A673 (cell line): ENCODE measurements around the gene CERS6. TPM values are rescaled to one million over a fixed set of nuclear protein-coding genes. Genes with fewer than 3 reads are reported as not detected.

Experiments used
- BruUV-seq: library from RNA; stranded (reverse); fragments of 400-500 nt; replicated peaks from 2 replicates; lab custom pipeline; 2021; lab: Mats Ljungman, UMichigan
- CTCF ChIA-PET: fragments of 300-600 bp; sonication (Branson Sonifier 250); formaldehyde crosslinking; loops from one replicate; lab custom pipeline; 2022; ENCODE audit warnings: antibody characterized with exemption; lab: Charles Lee
- POLR2A ChIA-PET: fragments of 300-600 bp; sonication (Branson Sonifier 250); formaldehyde crosslinking; loops from one replicate; lab custom pipeline; 2022; ENCODE audit warnings: antibody characterized with exemption; ENCODE audit not compliant: low non-redundant PET; lab: Charles Lee
- DNase-seq: peaks from one replicate; pipeline ENCODE4 v3.0.0-alpha.2; 2015; ENCODE audit warnings: low spot score
- H3K27ac ChIP-seq: fragments of 200-600 bp; sonication (generic); 2 replicates; pipeline ENCODE4 v1.5.1; 2016; ENCODE audit warnings: mixed run types, low read depth, mild to moderate bottlenecking, mixed read lengths, antibody characterized with exemption, low read length; ENCODE audit not compliant: poor library complexity, severe bottlenecking
- H3K27me3 ChIP-seq: fragments of 200-600 bp; sonication (generic); replicated peaks from 2 replicates; pipeline ENCODE4 v1.6.1; 2017; ENCODE audit warnings: mixed run types, low read depth, mild to moderate bottlenecking, mixed read lengths, antibody characterized with exemption, low read length; ENCODE audit not compliant: insufficient read depth, poor library complexity
- H3K36me3 ChIP-seq: fragments of 200-600 bp; sonication (generic); 2 replicates; pipeline ENCODE4 v1.6.1; 2016; ENCODE audit warnings: mixed run types, mild to moderate bottlenecking, mixed read lengths, antibody characterized with exemption, low read length; ENCODE audit not compliant: insufficient read depth, poor library complexity, severe bottlenecking
- H3K4me1 ChIP-seq: fragments of 200-600 bp; sonication (generic); 2 replicates; pipeline ENCODE4 v1.6.1; 2017; ENCODE audit warnings: mixed run types, mild to moderate bottlenecking, mixed read lengths, antibody characterized with exemption, low read length; ENCODE audit not compliant: insufficient read depth, poor library complexity, severe bottlenecking
- H3K4me3 ChIP-seq: fragments of 200-600 bp; sonication (generic); 2 replicates; pipeline ENCODE4 v1.5.1; 2016; ENCODE audit warnings: low read depth, mixed run types, mild to moderate bottlenecking, mixed read lengths, low read length; ENCODE audit not compliant: poor library complexity, severe bottlenecking
- H3K9me3 ChIP-seq: fragments of 200-600 bp; sonication (generic); 2 replicates; pipeline ENCODE4 v1.6.1; 2016; ENCODE audit warnings: mixed run types, low read depth, mild to moderate bottlenecking, mixed read lengths, antibody characterized with exemption, low read length; ENCODE audit not compliant: poor library complexity, severe bottlenecking
- EZH2 ChIP-seq: fragments of 200-600 bp; sonication (generic); IDR thresholded peaks from 2 replicates; pipeline ENCODE4 v1.6.1; 2017; ENCODE audit warnings: borderline replicate concordance, low read depth, mild to moderate bottlenecking, mixed read lengths, antibody characterized with exemption, low read length; ENCODE audit not compliant: poor library complexity, severe bottlenecking
- intact Hi-C: fragments of 100-400 bp; cut with micrococcal nuclease; formaldehyde crosslinking; loops from one replicate; pipeline ENCODE4 v1.10.0; 2022; ENCODE audit not compliant: unreplicated experiment
- total RNA-seq: library from RNA; stranded (reverse); gene quantifications from 2 replicates; pipeline ENCODE4 v1.2.3, GENCODE V29; 2021
- TF ChIP-seq, protein P1 (sequence below): fragments of 300-800, 200-600 bp; sonication (generic); conservative IDR thresholded peaks from 2 replicates; pipeline ENCODE4 v1.5.1; 2017; ENCODE audit warnings: low read depth, mild to moderate bottlenecking, antibody characterized with exemption, low read length, moderate library complexity, mixed read lengths

The CERS6 gene
- total RNA-seq, 1 experiment from 2014 or later: 12.4 TPM

DNA sequence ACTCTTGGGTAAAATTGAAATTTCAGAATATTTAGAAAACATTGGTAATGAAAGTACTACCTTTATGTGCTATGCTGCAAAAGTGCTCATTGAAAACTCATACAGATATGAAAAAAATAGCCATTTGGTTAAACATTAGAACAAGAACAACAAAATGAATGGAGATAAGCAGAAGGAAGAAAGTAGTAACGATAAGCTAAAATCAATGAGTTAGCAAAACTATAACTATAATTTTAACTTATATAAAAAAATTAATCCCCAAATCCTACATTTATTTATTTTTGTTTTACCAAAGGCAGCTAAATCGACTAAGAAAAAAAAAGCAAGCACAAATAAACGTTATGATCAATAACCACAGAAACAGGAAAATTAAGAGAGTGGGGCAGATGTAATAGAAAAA is 99.2 kb downstream of the CERS6 start:
- no peak for DNase-seq
- intact Hi-C loops: no loop called here
- H3K27ac ChIP-seq: no peak overlapping the region

DNA sequence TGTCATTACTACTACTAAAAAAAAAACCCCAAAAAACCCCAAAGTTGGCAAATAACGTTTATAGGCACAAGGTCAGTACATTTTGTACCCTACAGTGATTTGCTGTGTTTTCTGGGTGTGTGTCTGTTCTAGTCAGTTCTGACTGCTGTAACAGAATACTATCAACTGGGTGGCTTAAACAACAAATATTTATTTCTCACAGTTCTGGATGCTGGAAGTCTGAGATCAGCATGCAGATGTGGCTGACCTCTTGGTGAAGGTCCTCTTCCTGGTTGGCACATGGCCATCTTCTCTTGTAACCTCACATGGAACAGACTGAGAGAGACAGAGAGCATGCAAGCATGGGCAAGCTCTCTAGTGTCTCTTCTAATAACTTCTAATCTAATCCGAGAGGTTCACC is 103.1 kb downstream of the CERS6 start:
- Histone ChIP-seq H3K4me1 (no peaks in the 10 kb centered on the region), H3K36me3 (no peaks in the 10 kb centered on the region), H3K27ac (no peak overlapping the region), H3K9me3 (no peaks in the 10 kb centered on the region), H3K27me3 (no peaks in the 10 kb centered on the region), H3K4me3 (no peak overlapping the region)
- POLR2A ChIA-PET: no interaction called here
- TF ChIP-seq EZH2: no peak
- TF ChIP-seq, protein P1, sequence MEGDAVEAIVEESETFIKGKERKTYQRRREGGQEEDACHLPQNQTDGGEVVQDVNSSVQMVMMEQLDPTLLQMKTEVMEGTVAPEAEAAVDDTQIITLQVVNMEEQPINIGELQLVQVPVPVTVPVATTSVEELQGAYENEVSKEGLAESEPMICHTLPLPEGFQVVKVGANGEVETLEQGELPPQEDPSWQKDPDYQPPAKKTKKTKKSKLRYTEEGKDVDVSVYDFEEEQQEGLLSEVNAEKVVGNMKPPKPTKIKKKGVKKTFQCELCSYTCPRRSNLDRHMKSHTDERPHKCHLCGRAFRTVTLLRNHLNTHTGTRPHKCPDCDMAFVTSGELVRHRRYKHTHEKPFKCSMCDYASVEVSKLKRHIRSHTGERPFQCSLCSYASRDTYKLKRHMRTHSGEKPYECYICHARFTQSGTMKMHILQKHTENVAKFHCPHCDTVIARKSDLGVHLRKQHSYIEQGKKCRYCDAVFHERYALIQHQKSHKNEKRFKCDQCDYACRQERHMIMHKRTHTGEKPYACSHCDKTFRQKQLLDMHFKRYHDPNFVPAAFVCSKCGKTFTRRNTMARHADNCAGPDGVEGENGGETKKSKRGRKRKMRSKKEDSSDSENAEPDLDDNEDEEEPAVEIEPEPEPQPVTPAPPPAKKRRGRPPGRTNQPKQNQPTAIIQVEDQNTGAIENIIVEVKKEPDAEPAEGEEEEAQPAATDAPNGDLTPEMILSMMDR: no peak
- no peak for DNase-seq
- intact Hi-C loops: no loop called here
- no TSS peak for BruUV-seq
- CTCF ChIA-PET: no interaction called here

More for the DNA sequence above, 99.2 kb downstream of the CERS6 start:
- Histone ChIP-seq H3K9me3 (no peaks in the 10 kb centered on the region), H3K36me3 (no peaks in the 10 kb centered on the region), H3K4me1 (no peaks in the 10 kb centered on the region), H3K4me3 (no peak overlapping the region), H3K27me3 (no peaks in the 10 kb centered on the region)
- ChIA-PET POLR2A (no interaction called here), CTCF (no interaction called here)
- no TSS peak for BruUV-seq
- TF ChIP-seq EZH2: no peak
- TF ChIP-seq, protein P1: no peak

DNA sequence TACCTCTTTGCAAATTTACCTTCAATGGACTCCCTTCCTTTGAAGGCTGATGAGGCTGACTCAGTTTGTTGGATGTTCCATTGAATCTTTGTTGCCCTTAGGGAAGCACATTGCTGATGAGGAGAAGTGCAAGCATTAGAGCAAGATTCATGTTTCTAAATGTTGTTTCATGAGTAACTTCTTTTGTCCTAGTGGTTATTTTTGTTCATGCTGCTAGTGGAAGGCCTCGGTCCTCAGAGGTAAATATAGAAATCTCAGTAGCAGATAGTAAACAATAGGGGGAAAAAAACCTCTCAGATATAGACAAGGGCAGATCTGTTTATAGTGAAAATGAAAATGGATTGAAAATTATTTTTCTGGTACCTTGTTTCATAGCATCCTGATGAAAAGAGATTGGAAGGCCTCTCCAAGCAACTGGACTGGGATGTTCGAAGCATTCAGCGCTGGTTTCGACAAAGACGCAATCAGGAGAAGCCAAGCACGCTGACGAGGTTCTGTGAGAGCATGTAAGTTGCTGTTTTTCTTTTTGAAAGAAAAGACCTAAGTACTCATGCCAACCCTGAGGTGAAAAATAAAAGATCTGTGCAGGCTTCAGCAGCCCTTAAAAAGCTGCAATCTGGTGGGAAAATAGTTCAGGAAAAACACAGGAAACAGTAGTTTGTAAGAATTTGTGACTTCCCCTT is 104.9 kb downstream of the CERS6 start:
- TF ChIP-seq, protein P1: no peak
- no peak for TF ChIP-seq EZH2
- POLR2A ChIA-PET: no interaction called here
- no peaks in the 10 kb centered on the region for H3K36me3 ChIP-seq
- no peak overlapping the region for H3K27ac ChIP-seq
- no peaks in the 10 kb centered on the region for H3K27me3 ChIP-seq
- no TSS peak for BruUV-seq
- H3K4me3 ChIP-seq: no peak overlapping the region
- intact Hi-C loops: no loop called here
- H3K9me3 ChIP-seq: no peaks in the 10 kb centered on the region
- no peak for DNase-seq
- CTCF ChIA-PET: no interaction called here
- no peaks in the 10 kb centered on the region for H3K4me1 ChIP-seq
